GM19035 (cell line): Measurements from ENCODE around the gene MGLL.
A peak's percentile ranks its signal among the peaks of the same experiment; 100 is the strongest.

ENCODE experiments used
- ATAC-seq: cut with Tn5 transposase; IDR thresholded peaks from one replicate; pipeline ENCODE4 v1.9.1; 2021; ENCODE audit not compliant: unreplicated experiment

MGLL gene

GRCh38 chr3:127822041-127822681, at the start of gene MGLL:
Gene MGLL (minus strand): TSS chr3:127822515. CDS start chr3:127822318, 197 bp downstream.
- ATAC-seq = peak; percentile 8

- no peak for ATAC-seq
Observed at GRCh38 chr3:127870156-127870555, 47.8 kb upstream of the MGLL start.

- no peak for ATAC-seq
Observed at GRCh38 chr3:127867986-127868385, 45.7 kb upstream of the MGLL start.

GRCh38 chr3:127867412-127867811, 45.1 kb upstream of the MGLL start:
- ATAC-seq = no peak

GRCh38 chr3:127865941-127866340, 43.6 kb upstream of the MGLL start:
- ATAC-seq = no peak

- no peak for ATAC-seq
Observed at GRCh38 chr3:127860211-127860696, 37.9 kb upstream of the MGLL start.

GRCh38 chr3:127859730-127860129, 37.4 kb upstream of the MGLL start:
- no peak for ATAC-seq

- no peak for ATAC-seq
Observed at GRCh38 chr3:127858937-127859336, 36.6 kb upstream of the MGLL start.

GRCh38 chr3:127858521-127858920, 36.2 kb upstream of the MGLL start:
- no peak for ATAC-seq

GRCh38 chr3:127857333-127857732, 35.0 kb upstream of the MGLL start:
- no peak for ATAC-seq

- no peak for ATAC-seq
Observed at GRCh38 chr3:127856801-127857200, 34.5 kb upstream of the MGLL start.

- ATAC-seq = no peak
Observed at GRCh38 chr3:127855246-127855645, 32.9 kb upstream of the MGLL start.

- no peak for ATAC-seq
Observed at GRCh38 chr3:127853681-127854080, 31.4 kb upstream of the MGLL start.

GRCh38 chr3:127851899-127852298, 29.6 kb upstream of the MGLL start:
- ATAC-seq = no peak

- no peak for ATAC-seq
Observed at GRCh38 chr3:127849368-127849767, 27.1 kb upstream of the MGLL start.

- no peak for ATAC-seq
Observed at GRCh38 chr3:127848131-127849129, 26.1 kb upstream of the MGLL start.

GRCh38 chr3:127847236-127847720, 25.0 kb upstream of the MGLL start:
- no peak for ATAC-seq

GRCh38 chr3:127846576-127846975, 24.3 kb upstream of the MGLL start:
- no peak for ATAC-seq

GRCh38 chr3:127844326-127844942, 22.1 kb upstream of the MGLL start:
- ATAC-seq = no peak

- no peak for ATAC-seq
Observed at GRCh38 chr3:127840671-127841070, 18.4 kb upstream of the MGLL start.

GRCh38 chr3:127839099-127839498, 16.8 kb upstream of the MGLL start:
- no peak for ATAC-seq
